Measurements from ENCODE around the gene STARD3. TPM values are rescaled to one million over a fixed set of nuclear protein-coding genes. Genes with fewer than 3 reads are reported as not detected.

STARD3 gene
- total RNA-seq, 1 experiment from 2014 or later, result 42.9 TPM

- H3K27me3 ChIP-seq (ENCODE audit: low read length), result no peaks in the 10 kb centered on the region
- H3K4me2 ChIP-seq (ENCODE audit: low read depth, low read length, poor library complexity, severe bottlenecking), result no peak overlapping the region
- peaks cover 5% of the 10 kb centered on the region; the same call in 1 of the 2 replicates for H4K20me1 ChIP-seq (ENCODE audit: insufficient read depth, low read depth, low read length)
- no peak overlapping the region for H3K4me3 ChIP-seq (ENCODE audit: low read length)
- H2AFZ ChIP-seq (ENCODE audit: low read length), result no peak overlapping the region
- DNase-seq, result no peak
- no peaks in the 10 kb centered on the region for H3K36me3 ChIP-seq (ENCODE audit: insufficient read depth, low read length)
- H3K27ac ChIP-seq (ENCODE audit: low read length), result no peak overlapping the region
- H3K9ac ChIP-seq (ENCODE audit: low read length), result no peak overlapping the region
- H3K79me2 ChIP-seq (ENCODE audit: low read length), result no peaks in the 10 kb centered on the region
- peaks cover 32% of the 10 kb centered on the region for H3K4me1 ChIP-seq (ENCODE audit: low read length)
- H3K9me2 ChIP-seq (replicated peaks; ENCODE audit: insufficient read depth, low read length), result no peaks in the 10 kb centered on the region
- H3K9me3 ChIP-seq (ENCODE audit: low read length), result no peaks in the 10 kb centered on the region
These were observed 29.7 kb upstream of the STARD3 start for GRCh38 chr17:39607057-39607850.

- H3K4me3 ChIP-seq (ENCODE audit: low read length), result no peak within 1 kb of the TSS
- DNase-seq, result no peak
- no peak within 1 kb of the TSS for H3K27ac ChIP-seq (ENCODE audit: low read length)
- H3K4me2 ChIP-seq (ENCODE audit: low read depth, low read length, poor library complexity, severe bottlenecking), result no peak within 1 kb of the TSS
- H3K79me2 ChIP-seq (ENCODE audit: low read length), result no peaks in the 10 kb centered on the region
- H2AFZ ChIP-seq (ENCODE audit: low read length), result no peak within 1 kb of the TSS
- no peak within 1 kb of the TSS for H3K9ac ChIP-seq (ENCODE audit: low read length)
- no peaks in the 10 kb centered on the region for H3K36me3 ChIP-seq (ENCODE audit: insufficient read depth, low read length)
- peaks cover 32% of the 10 kb centered on the region for H3K4me1 ChIP-seq (ENCODE audit: low read length)
- no peaks in the 10 kb centered on the region for H3K9me2 ChIP-seq (replicated peaks; ENCODE audit: insufficient read depth, low read length)
- H3K27me3 ChIP-seq (ENCODE audit: low read length), result no peaks in the 10 kb centered on the region
- no peaks in the 10 kb centered on the region for H3K9me3 ChIP-seq (ENCODE audit: low read length)
- peaks cover 5% of the 10 kb centered on the region; the same call in 1 of the 2 replicates for H4K20me1 ChIP-seq (ENCODE audit: insufficient read depth, low read depth, low read length)
These were observed 29.2 kb upstream of the STARD3 start, which contains the start of gene NEUROD2 for GRCh38 chr17:39607851-39608130. Gene NEUROD2 (minus strand): TSS chr17:39607920. CDS start chr17:39606599, 1,321 bp downstream.

- no peak for DNase-seq
- no peak overlapping the region for H3K9ac ChIP-seq (ENCODE audit: low read length)
- H3K4me1 ChIP-seq (ENCODE audit: low read length), result peaks cover 27% of the 10 kb centered on the region
- H2AFZ ChIP-seq (ENCODE audit: low read length), result no peak overlapping the region
- H3K4me3 ChIP-seq (ENCODE audit: low read length), result no peak overlapping the region
- no peak overlapping the region for H3K4me2 ChIP-seq (ENCODE audit: low read depth, low read length, poor library complexity, severe bottlenecking)
- no peaks in the 10 kb centered on the region for H3K36me3 ChIP-seq (ENCODE audit: insufficient read depth, low read length)
- H4K20me1 ChIP-seq (ENCODE audit: insufficient read depth, low read depth, low read length), result peaks cover 5% of the 10 kb centered on the region; the same call in 1 of the 2 replicates
- no peaks in the 10 kb centered on the region for H3K9me2 ChIP-seq (replicated peaks; ENCODE audit: insufficient read depth, low read length)
- no peak overlapping the region for H3K27ac ChIP-seq (ENCODE audit: low read length)
- no peaks in the 10 kb centered on the region for H3K27me3 ChIP-seq (ENCODE audit: low read length)
- H3K9me3 ChIP-seq (ENCODE audit: low read length), result no peaks in the 10 kb centered on the region
- no peaks in the 10 kb centered on the region for H3K79me2 ChIP-seq (ENCODE audit: low read length)
These were observed 28.6 kb upstream of the STARD3 start for GRCh38 chr17:39608142-39608981.

GRCh38 chr17:39609416-39610025 is 27.4 kb upstream of the STARD3 start:
- H3K9ac ChIP-seq (ENCODE audit: low read length), result no peak overlapping the region
- DNase-seq, result no peak
- no peak overlapping the region for H3K27ac ChIP-seq (ENCODE audit: low read length)
- no peaks in the 10 kb centered on the region for H3K27me3 ChIP-seq (ENCODE audit: low read length)
- peaks cover 26% of the 10 kb centered on the region for H3K4me1 ChIP-seq (ENCODE audit: low read length)
- no peak overlapping the region for H2AFZ ChIP-seq (ENCODE audit: low read length)
- H3K36me3 ChIP-seq (ENCODE audit: insufficient read depth, low read length), result no peaks in the 10 kb centered on the region
- H3K4me2 ChIP-seq (ENCODE audit: low read depth, low read length, poor library complexity, severe bottlenecking), result no peak overlapping the region
- H3K9me3 ChIP-seq (ENCODE audit: low read length), result no peaks in the 10 kb centered on the region
- H3K4me3 ChIP-seq (ENCODE audit: low read length), result no peak overlapping the region
- peaks cover 5% of the 10 kb centered on the region; the same call in 1 of the 2 replicates for H4K20me1 ChIP-seq (ENCODE audit: insufficient read depth, low read depth, low read length)
- H3K79me2 ChIP-seq (ENCODE audit: low read length), result no peaks in the 10 kb centered on the region
- no peaks in the 10 kb centered on the region for H3K9me2 ChIP-seq (replicated peaks; ENCODE audit: insufficient read depth, low read length)

GRCh38 chr17:39611401-39612112 is 25.4 kb upstream of the STARD3 start:
- Histone ChIP-seq H3K4me1 (ENCODE audit: low read length) (peaks cover 12% of the 10 kb centered on the region), H4K20me1 (ENCODE audit: insufficient read depth, low read depth, low read length) (no peaks in the 10 kb centered on the region), H3K9me2 (replicated peaks; ENCODE audit: insufficient read depth, low read length) (no peaks in the 10 kb centered on the region), H3K27me3 (ENCODE audit: low read length) (no peaks in the 10 kb centered on the region), H3K4me2 (ENCODE audit: low read depth, low read length, poor library complexity, severe bottlenecking) (no peak overlapping the region), H2AFZ (ENCODE audit: low read length) (no peak overlapping the region), H3K4me3 (ENCODE audit: low read length) (no peak overlapping the region), H3K9ac (ENCODE audit: low read length) (no peak overlapping the region), H3K36me3 (ENCODE audit: insufficient read depth, low read length) (no peaks in the 10 kb centered on the region), H3K27ac (ENCODE audit: low read length) (no peak overlapping the region), H3K79me2 (ENCODE audit: low read length) (no peaks in the 10 kb centered on the region), H3K9me3 (ENCODE audit: low read length) (no peaks in the 10 kb centered on the region)
- DNase-seq, result no peak

- no peaks in the 10 kb centered on the region for H3K36me3 ChIP-seq (ENCODE audit: insufficient read depth, low read length)
- peaks cover 15% of the 10 kb centered on the region for H3K4me1 ChIP-seq (ENCODE audit: low read length)
- H3K9me3 ChIP-seq (ENCODE audit: low read length), result no peaks in the 10 kb centered on the region
- H3K4me2 ChIP-seq (ENCODE audit: low read depth, low read length, poor library complexity, severe bottlenecking), result no peak overlapping the region
- no peaks in the 10 kb centered on the region for H3K27me3 ChIP-seq (ENCODE audit: low read length)
- no peak overlapping the region for H3K27ac ChIP-seq (ENCODE audit: low read length)
- H2AFZ ChIP-seq (ENCODE audit: low read length), result no peak overlapping the region
- no peaks in the 10 kb centered on the region for H4K20me1 ChIP-seq (ENCODE audit: insufficient read depth, low read depth, low read length)
- H3K9ac ChIP-seq (ENCODE audit: low read length), result no peak overlapping the region
- DNase-seq, result no peak
- no peaks in the 10 kb centered on the region for H3K79me2 ChIP-seq (ENCODE audit: low read length)
- no peak overlapping the region for H3K4me3 ChIP-seq (ENCODE audit: low read length)
- no peaks in the 10 kb centered on the region for H3K9me2 ChIP-seq (replicated peaks; ENCODE audit: insufficient read depth, low read length)
These were observed 24.6 kb upstream of the STARD3 start for GRCh38 chr17:39612291-39612894.

- Histone ChIP-seq H3K27me3 (ENCODE audit: low read length) (no peaks in the 10 kb centered on the region), H3K4me3 (ENCODE audit: low read length) (no peak overlapping the region), H3K79me2 (ENCODE audit: low read length) (no peaks in the 10 kb centered on the region), H3K9me2 (replicated peaks; ENCODE audit: insufficient read depth, low read length) (no peaks in the 10 kb centered on the region), H2AFZ (ENCODE audit: low read length) (no peak overlapping the region), H3K9me3 (ENCODE audit: low read length) (no peaks in the 10 kb centered on the region), H3K4me2 (ENCODE audit: low read depth, low read length, poor library complexity, severe bottlenecking) (no peak overlapping the region), H3K27ac (ENCODE audit: low read length) (no peak overlapping the region), H4K20me1 (ENCODE audit: insufficient read depth, low read depth, low read length) (no peaks in the 10 kb centered on the region), H3K36me3 (ENCODE audit: insufficient read depth, low read length) (no peaks in the 10 kb centered on the region), H3K9ac (ENCODE audit: low read length) (no peak overlapping the region), H3K4me1 (ENCODE audit: low read length) (peaks cover 18% of the 10 kb centered on the region)
- DNase-seq, result no peak
These were observed 23.9 kb upstream of the STARD3 start for GRCh38 chr17:39612935-39613464.
